Ecto neural progenitor cell (in vitro differentiated cells): ENCODE measurements around the gene SUPT5H.

Source experiments
- DNase-seq: peaks from one replicate; pipeline ENCODE4 v3.0.0-alpha.2; 2018; ENCODE audit warnings: low spot score

Gene SUPT5H

DNA sequence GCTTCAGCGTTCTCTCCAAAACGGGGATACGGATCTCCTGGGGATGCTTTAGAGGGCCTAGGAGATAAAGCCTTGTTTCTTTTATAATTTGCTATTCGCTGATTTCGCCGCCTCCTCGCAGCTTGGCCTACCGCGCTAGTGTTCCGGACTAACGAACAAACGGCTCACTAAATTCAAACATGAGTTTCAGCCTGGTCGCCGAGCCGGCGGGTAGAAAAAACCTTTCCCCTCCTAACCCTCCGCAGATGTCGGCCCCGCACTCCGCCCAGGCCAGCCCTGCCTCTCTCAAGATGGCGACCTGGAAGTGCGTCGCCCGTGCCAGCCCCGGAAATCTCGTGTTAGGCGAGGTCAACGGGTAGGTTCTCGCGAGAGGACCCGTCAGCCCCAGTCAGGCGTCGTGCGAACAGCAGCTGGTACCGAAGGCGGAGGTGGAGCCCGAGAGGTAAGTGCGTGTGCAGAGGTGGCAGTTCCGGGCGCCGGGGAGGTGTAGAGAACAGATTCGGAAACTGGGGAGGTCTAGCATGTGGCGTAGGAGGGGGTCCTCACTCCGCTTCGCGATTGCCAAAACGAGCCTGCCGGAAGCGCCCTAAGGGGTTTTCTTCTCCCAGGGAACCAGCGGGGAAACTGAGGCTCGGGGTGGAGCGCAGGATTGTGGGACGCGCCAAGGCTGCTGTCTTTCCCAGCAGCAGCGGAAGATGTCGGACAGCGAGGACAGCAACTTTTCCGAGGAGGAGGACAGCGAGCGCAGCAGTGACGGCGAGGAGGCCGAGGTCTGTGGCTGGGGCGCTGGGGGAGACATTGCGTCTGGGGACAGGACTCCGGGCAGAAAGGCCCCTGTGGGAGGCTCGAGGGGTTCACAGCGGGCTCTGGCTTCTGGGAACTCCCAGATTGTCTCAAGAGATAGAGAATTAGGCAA is at the start of gene SUPT5H:
SUPT5H (plus strand) TSS at position 387 of the 916 bp plus-strand sequence; CDS start at position 696, 309 bp downstream.
- peak; percentile 96 for DNase-seq

DNA sequence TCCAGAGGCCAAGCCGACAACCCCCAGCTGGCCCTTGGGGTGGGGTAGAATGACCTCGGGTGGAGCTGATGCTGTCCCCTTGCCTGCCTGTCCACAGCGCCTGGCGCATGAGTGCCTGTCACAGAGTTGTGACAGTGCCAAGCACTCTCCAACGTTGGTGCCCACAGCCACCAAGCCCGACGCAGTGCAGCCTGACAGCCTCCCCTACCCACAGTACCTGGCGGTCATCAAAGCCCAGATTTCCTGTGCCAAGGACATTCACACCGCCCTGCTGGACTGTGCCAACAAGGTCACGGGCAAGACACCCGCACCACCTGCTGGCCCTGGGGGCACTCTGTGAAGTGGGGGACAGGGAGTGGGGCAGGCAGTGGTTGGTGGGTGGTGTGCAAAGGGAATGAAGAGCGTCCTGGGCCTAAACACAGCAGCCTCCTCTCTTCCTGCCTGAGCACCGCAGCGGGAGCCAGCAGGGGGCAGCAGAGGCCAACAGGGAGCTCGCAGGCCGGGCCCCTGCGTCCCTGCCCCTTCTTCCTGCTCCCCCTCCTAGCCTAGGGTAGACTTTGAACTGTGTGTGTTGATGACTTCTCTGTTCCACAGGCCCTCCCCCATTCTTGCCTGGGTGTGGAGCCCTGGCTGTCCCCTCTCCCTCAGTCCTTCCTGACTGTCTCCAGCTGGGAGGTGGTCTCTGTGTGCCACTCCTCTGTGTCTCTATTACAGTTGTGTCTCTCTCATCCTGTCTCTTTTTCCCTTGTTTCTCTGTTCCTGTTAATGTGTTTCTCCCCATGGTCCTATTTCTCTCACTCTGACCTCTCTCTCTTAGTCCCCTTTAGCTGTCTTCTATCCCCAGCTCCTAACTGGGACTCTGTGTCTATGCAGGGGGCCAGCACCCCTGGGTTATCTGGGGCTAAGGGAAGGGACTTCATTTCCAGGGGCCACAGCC is 47.8 kb upstream of the SUPT5H start:
- DNase-seq = peak; percentile 89

DNA sequence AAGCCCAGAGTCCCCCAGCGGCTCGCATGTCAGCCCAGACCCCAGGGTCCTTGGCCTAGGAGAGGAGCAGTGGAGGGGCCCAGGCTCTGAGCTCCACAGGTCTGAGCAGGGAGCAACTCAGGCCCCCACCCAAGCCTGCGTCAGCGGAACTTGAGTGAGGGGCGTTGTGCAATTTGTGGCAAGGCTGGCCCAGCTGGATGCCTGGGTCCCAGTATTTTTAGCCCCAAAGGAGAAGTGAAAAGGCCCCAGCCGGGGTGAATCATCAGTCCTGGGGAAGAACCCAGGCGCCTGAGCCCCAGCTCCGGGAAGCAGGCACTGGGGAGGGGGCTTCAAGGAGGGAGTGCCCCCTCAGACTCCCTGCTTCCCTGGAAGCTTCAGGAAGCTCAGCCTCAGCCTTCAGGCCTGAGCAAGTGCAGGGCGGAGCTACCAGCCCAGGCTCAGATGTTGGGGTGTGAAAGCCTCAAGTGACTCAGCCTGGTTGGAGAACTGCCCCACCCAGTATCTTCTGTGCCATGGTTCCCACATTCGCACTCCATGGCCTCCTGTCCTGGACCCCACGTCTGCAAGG is 47.0 kb upstream of the SUPT5H start:
- no peak for DNase-seq

DNA sequence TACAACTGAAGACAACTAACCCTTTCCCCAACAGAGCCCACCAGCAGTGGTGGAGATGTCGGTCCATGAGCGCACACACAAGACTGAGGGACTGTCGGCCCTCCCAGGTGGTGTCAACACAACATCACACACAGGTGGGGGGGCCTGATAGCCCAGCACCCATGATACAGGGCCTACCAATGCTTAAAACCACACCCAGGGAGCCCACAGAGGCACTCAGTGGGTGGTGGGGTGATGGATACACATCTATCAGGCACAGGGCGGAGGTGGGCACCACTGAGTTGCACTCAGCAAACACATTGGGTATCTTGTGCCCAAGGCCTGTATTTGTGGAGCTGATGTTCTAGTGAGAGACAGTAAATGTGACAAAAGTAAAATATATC is 45.7 kb upstream of the SUPT5H start:
- DNase-seq = no peak

DNA sequence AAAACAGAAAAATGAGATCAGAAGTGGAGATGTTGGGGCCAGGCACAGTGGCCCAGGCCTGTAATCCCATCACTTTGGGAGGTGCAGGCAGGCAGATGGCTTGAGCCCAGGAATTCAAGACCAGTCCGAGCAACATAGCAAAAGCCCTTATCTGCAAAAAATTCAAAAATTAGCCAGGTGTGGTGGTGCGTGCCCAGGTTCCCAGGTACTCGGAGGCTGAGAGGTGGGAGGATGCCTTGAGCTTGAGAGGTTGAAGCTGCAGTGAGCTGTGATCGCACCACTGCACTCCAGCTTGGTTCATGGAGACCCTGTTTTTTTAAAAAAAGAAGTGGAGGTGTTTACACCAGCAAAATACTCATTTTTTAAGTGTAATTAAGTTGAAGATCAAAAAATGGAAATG is 45.3 kb upstream of the SUPT5H start:
- DNase-seq = no peak

GRCh38 chr19:39401070-39401548 is 44.3 kb upstream of the SUPT5H start:
- no peak for DNase-seq

DNA sequence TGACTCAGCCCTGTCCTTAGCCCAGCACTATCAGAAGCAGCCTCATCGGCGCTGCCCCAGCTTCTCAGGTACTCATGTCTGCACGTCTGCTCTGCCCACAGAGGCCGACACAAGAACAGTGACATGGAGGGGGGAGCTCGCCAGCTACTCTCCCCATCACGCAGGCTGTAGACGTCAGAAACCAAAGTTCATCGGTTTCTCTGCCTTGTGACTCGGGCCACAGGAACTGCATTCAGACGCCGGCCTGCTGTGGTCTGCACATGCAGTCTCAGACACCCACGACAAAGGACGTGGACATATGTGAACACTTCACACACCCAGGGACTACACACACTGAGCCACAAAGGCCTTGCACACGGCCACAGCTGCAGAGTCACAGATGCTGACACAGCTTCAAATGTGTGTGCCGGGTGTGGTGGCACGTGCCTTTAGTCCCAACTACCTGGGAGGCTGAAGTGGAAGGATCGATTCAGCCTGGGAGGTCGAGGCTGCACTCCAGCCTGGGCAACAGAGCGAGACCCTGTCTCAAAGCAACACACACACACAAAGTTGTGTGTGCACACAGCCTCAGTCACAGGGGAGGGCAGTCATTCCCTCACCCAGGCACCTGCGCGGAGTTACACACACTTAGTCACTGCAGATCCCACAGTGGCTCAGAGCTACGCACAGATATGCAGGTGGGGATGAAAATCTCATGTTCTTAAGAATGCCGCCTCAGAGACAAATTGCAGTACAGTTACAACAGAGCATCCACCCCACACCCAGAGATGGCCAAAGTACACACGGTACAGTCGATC is 43.6 kb upstream of the SUPT5H start:
- DNase-seq = no peak

- peak; percentile 93 for DNase-seq
These were observed 42.8 kb upstream of the SUPT5H start for GRCh38 chr19:39402346-39403300.

DNA sequence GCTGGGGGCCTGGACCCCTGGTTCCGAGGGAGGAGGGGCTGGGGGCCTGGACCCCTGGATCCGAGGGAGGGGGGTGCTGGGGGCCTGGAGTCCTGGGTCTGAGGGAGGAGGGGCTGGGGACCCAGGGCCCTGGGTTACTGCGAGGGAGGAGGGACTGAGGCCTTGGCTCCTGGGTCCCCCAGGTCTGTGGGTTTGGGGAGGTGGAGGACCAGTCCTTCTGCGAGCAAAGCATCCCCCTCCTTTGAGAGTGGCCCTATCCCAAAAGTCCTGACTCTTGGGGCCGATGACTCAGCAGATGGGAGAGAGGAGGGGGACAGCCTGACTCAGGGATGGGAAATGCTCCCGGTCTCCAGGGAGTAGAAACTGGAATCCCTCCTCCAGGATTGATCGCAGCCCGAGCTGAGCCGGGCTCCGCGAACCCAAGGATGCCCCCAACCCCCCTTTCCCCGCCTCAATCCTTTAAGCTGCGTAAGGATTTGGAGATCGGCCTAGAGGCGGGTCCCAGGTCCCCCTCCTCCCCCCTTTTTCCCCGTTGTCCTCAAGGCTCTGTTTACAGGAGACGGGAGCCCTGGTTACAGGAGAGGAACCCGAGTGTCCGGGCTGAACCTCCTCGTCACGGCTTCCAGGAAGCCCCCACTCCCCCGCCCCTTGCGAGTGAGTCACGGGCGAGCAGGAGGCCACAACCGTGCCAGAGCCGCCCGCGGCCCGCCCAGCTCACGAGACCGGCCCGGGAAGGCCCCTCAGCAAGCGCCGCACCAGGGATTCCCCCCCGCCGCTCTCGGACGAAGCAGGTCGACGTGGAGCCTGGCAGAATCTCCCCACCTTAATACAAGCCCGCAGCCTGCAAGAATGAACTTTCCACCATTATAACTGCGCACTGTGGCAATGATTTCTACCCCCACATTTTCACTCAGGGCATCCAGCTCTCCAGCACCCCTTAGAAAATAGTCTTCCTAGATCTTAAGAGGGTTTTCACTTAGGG is 41.8 kb upstream of the SUPT5H start:
- peak; percentile 88 for DNase-seq

DNA sequence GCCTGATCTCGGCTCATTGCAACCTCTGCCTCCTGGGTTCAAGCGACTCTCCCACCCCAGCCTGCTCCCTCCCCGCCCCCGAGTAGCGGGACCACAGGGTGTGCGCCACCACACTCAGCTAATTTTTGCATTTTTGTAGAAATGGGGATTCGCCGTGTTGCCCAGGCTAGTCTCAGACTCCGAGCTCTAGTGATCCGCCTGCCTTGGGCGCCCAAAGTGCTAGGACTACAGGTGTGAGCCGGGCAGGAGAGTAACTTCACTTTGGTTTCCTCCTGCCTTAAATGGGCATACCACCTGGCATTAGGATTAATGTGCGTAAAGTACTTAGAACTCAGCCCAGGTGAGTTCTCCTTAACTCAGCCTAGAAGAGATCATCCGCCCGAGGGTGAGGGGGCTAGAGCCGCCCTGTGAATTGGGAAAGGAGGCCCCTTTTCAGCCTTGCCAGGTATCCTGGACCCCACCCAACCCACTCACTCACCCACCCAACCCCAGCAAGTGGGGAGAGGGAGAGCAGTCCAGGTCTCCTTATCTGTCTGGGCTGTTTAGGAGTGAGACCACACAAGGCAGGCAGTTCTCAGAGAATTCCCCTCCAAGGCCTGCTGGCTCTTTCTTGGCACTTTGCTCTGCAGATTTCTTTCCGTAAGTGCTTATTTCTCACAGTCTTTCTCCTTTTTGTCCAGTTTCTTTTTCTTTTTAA is 40.0 kb upstream of the SUPT5H start:
- no peak for DNase-seq

- no peak for DNase-seq
These were observed 39.3 kb upstream of the SUPT5H start for GRCh38 chr19:39405958-39406655.

- DNase-seq = peak; percentile 89
These were observed 38.5 kb upstream of the SUPT5H start, which contains the start of gene ZFP36 for GRCh38 chr19:39406656-39407409. ZFP36 (plus strand) TSS chr19:39406847; CDS start chr19:39406905, 58 bp downstream.

- DNase-seq = no peak
These were observed 38.0 kb upstream of the SUPT5H start for GRCh38 chr19:39407410-39407659.

GRCh38 chr19:39407660-39408391 is 37.6 kb upstream of the SUPT5H start:
- DNase-seq = no peak

GRCh38 chr19:39408392-39409207 is 36.8 kb upstream of the SUPT5H start:
- DNase-seq = no peak
